ENCODE data around the gene TMEM52B. TPM values are rescaled to one million over a fixed set of nuclear protein-coding genes. Genes with fewer than 3 reads are reported as not detected.

The TMEM52B gene
- total and polyA plus RNA-seq, 9 of the 15 experiments (the other 6 are each of a cell fraction or from before 2014, with no cell fraction given): not detected

DNA sequence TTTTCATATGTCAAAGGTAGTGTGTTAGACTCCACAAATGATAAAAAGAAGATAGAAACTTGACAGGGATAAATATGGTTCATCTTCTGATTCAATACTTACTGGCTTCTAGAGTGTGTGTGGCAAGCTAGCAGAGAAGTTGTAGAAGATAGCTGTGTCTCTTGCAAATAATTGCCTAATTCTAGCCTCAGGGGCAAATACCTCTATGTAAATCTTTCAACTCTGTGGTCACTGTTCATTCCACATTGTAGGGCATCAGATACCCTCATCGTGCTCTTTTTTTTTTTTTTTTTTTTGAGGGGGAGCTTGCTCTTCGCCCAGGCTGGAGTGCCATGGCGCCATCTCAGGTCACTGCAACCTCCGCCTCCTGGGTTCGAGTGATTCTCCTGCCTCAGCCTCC, 8.6 kb upstream of the TMEM52B start:
- Histone ChIP-seq H3K27me3 (ENCODE audit: control insufficient read depth in 2 of 2, insufficient read depth in 2 of 2, low read length in 2 of 2) (no peaks in the 10 kb centered on the region; a peak in 1 of 5 replicates), H3K27ac (ENCODE audit: extremely low read depth, low read depth, low read length) (no peak overlapping the region), H4K20me1 (replicated peaks; ENCODE audit: control insufficient read depth, insufficient read depth, low read length) (no peaks in the 10 kb centered on the region), H2AFZ (ENCODE audit: low read depth, low read length) (no peak overlapping the region), H3K4me1 (replicated peaks in 1 of 2; ENCODE audit: control insufficient read depth in 2 of 2, insufficient read depth in 2 of 2, low read length in 2 of 2) (no peaks in the 10 kb centered on the region), H3K9me1 (ENCODE audit: control insufficient read depth, insufficient read depth, low read length) (no peaks in the 10 kb centered on the region), H3K9me3 (replicated peaks; ENCODE audit: control insufficient read depth, insufficient read depth, low read depth, low read length) (no peaks in the 10 kb centered on the region), H3K36me3 (ENCODE audit: control insufficient read depth, insufficient read depth, low read length) (no peaks in the 10 kb centered on the region), H3K4me2 (ENCODE audit: insufficient read depth, low read length) (no peak overlapping the region), H3K9ac (ENCODE audit: insufficient read depth in 1 of 2, low read depth in 2 of 2, low read length in 2 of 2) (no peak overlapping the region), H3K79me2 (ENCODE audit: control insufficient read depth, insufficient read depth, low read length) (no peaks in the 10 kb centered on the region), H3K4me3 (no peak overlapping the region)
- POLR2A ChIA-PET: interaction anchor here (0.6 kb wide), 1 partner anchor 10 kb away, joined by 3 read pairs; no protein-coding TSS in a partner anchor
- CTCF ChIA-PET (ENCODE audit: low intra/inter-chr PET ratio): no interaction called here
- no peak for FAIRE-seq
- DNase-seq (ENCODE audit: extremely low read depth in 1 of 4, low spot score in 3 of 4): no peak
- no peak for ATAC-seq
- no peak for TF ChIP-seq MCM7 (IDR thresholded peaks at IDR 0.05)
- no peak for TF ChIP-seq NFE2 (IDR thresholded peaks at IDR 0.05; ENCODE audit: low read depth)
- no peak for TF ChIP-seq NFIX (CRISPR knock-in tag; IDR thresholded peaks at IDR 0.05; ENCODE audit: low read depth)
- TF ChIP-seq ZNF217 (CRISPR knock-in tag; IDR thresholded peaks at IDR 0.05): no peak
- intact Hi-C loops (cut with micrococcal nuclease): no loop called here
- 11% methylated on average over 3 of the region's 5 CpGs for WGBS (ENCODE audit: insufficient coverage, low coverage, missing lambda C conversion rate)
- BruUV-seq (replicated peaks): no TSS peak
- in situ Hi-C loops (cut with MboI): no loop called here

DNA sequence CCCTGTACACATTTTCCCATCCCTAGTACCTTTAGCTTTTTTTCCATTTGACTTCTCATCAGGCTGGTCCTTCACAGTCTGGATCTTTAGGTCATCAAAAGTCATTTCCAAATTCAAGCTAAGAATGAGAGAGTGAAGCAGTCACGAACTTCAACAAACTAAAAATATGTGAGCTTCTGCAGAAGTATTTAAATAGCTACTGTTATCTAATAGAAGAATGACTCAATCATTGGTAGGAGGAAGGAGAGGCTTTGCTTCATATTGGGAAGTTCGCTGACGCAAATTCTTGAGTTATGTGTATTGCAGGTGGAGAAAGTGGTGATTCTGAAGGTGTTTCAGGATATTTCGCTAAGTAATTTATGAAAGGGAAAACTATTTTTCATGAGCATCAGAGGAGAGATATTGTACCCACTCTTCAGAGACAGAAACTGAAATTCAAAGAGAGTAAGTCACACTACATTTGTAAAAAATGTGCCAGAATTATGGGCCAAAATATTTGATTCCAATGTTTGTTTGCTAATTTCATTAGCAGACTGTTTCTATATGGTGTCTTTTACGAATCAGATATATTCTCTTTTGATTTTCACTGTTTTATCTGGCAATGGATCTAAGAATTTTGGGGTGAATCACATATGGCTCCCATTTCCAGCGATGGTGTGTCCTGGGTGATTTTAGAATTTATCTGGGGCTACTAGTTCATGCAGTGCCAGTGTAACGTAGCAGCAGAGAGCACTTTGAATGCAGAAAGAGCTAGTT, 6.7 kb upstream of the TMEM52B start, which contains the start of gene OLR1:
OLR1 (minus strand) TSS at position 160 of the 756 bp plus-strand sequence; CDS start at position 105, 55 bp downstream.
- no peak for TF ChIP-seq NEUROD1 (IDR thresholded peaks at IDR 0.05; ENCODE audit: borderline replicate concordance, low read depth, low read length, partially characterized antibody)
- no peak for TF ChIP-seq ZNF133 (CRISPR knock-in tag; IDR thresholded peaks at IDR 0.05)
- no peak for TF ChIP-seq NCOA1 (IDR thresholded peaks at IDR 0.05; ENCODE audit: low read depth)
- no peak for TF ChIP-seq GABPA (tag; conservative IDR thresholded peaks at IDR 0.05; ENCODE audit: low read depth)
- no peak for TF ChIP-seq CXXC5 (CRISPR knock-in tag; IDR thresholded peaks at IDR 0.05)
- no peak for TF ChIP-seq NCOA2 (IDR thresholded peaks at IDR 0.05; ENCODE audit: partially characterized antibody in 2 of 2)
- TF ChIP-seq SP2 (IDR thresholded peaks at IDR 0.05; ENCODE audit: extremely low read depth, low read depth, low read length, poor library complexity, severe bottlenecking): no peak
- no peak for TF ChIP-seq MECOM (CRISPR knock-in tag; IDR thresholded peaks at IDR 0.05)
- no peaks in the 10 kb centered on the region for H3K36me3 ChIP-seq (ENCODE audit: control insufficient read depth, insufficient read depth, low read length)
- H3K9me3 ChIP-seq (replicated peaks; ENCODE audit: control insufficient read depth, insufficient read depth, low read depth, low read length): no peaks in the 10 kb centered on the region
- no peak within 1 kb of the TSS for H3K4me3 ChIP-seq
- no peak within 1 kb of the TSS for H2AFZ ChIP-seq (ENCODE audit: low read depth, low read length)
- no peak within 1 kb of the TSS for H3K4me2 ChIP-seq (ENCODE audit: insufficient read depth, low read length)
- intact Hi-C loops (cut with micrococcal nuclease): no loop called here
- H3K27ac ChIP-seq (ENCODE audit: extremely low read depth, low read depth, low read length): no peak within 1 kb of the TSS
- ATAC-seq (no peak), FAIRE-seq (no peak), DNase-seq (ENCODE audit: extremely low read depth in 1 of 4, low spot score in 3 of 4) (no peak)
- H3K4me1 ChIP-seq (replicated peaks in 1 of 2; ENCODE audit: control insufficient read depth in 2 of 2, insufficient read depth in 2 of 2, low read length in 2 of 2): no peaks in the 10 kb centered on the region
- no TSS peak for BruUV-seq (replicated peaks)
- H4K20me1 ChIP-seq (replicated peaks; ENCODE audit: control insufficient read depth, insufficient read depth, low read length): no peaks in the 10 kb centered on the region
- ChIA-PET CTCF (ENCODE audit: low intra/inter-chr PET ratio) (no interaction called here), POLR2A (interaction anchor here (0.7 kb wide), 1 partner anchor 11 kb away, joined by 4 read pairs; no protein-coding TSS in a partner anchor)
- in situ Hi-C loops (cut with MboI): no loop called here
- no peak within 1 kb of the TSS for H3K9ac ChIP-seq (ENCODE audit: insufficient read depth in 1 of 2, low read depth in 2 of 2, low read length in 2 of 2)
- H3K79me2 ChIP-seq (ENCODE audit: control insufficient read depth, insufficient read depth, low read length): no peaks in the 10 kb centered on the region
- no peaks in the 10 kb centered on the region for H3K27me3 ChIP-seq (ENCODE audit: control insufficient read depth in 2 of 2, insufficient read depth in 2 of 2, low read length in 2 of 2)
- WGBS (ENCODE audit: insufficient coverage, low coverage, missing lambda C conversion rate): 2% methylated on average over 7 of the region's 7 CpGs
- no peaks in the 10 kb centered on the region for H3K9me1 ChIP-seq (ENCODE audit: control insufficient read depth, insufficient read depth, low read length)

Measured in K562 (cell line).